Stimulated activated CD8-positive, alpha-beta memory T cell treated with anti-CD3 and anti-CD28 coated beads, Interleukin-7, amount 100 ng/mL, for 1 hour (primary cell): Measurements from ENCODE around the gene RMC1.
"Not testable (repeated sequence)": the region's sequence is repeated elsewhere in the genome, so short reads cannot be mapped to it uniquely, and the experiment has no call there.

Source experiments
- DNase-seq, 2 donors: peaks; one replicate each; pipeline ENCODE4 v3.0.0-alpha.2; 2020; ENCODE audit warnings: low read depth in 2 of 2

RMC1 gene

GRCh38 chr18:23563377-23564043 is 60.2 kb downstream of the RMC1 start:
- no peak for DNase-seq

GRCh38 chr18:23565916-23566547 is 62.7 kb downstream of the RMC1 start:
- DNase-seq: no peak

DNA sequence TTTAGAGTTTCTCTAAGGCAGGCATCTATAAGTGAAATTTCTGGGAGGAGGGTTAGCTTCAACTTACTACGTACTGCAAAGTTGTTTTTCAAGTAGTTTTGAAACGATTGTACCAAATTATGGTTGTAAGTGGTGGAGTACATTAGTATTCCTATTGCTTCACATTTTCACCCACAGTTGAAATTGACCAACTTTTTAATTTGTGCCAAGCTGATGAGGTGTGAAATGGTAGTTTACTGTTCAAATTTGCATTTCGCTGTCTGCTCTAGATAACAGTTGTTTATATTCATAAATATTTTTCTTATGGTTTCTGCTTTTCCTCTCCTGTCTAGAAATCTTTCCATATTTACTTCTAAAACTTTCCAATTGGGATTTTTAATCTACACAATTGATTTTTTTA is 64.4 kb downstream of the RMC1 start:
- DNase-seq: no peak

DNA sequence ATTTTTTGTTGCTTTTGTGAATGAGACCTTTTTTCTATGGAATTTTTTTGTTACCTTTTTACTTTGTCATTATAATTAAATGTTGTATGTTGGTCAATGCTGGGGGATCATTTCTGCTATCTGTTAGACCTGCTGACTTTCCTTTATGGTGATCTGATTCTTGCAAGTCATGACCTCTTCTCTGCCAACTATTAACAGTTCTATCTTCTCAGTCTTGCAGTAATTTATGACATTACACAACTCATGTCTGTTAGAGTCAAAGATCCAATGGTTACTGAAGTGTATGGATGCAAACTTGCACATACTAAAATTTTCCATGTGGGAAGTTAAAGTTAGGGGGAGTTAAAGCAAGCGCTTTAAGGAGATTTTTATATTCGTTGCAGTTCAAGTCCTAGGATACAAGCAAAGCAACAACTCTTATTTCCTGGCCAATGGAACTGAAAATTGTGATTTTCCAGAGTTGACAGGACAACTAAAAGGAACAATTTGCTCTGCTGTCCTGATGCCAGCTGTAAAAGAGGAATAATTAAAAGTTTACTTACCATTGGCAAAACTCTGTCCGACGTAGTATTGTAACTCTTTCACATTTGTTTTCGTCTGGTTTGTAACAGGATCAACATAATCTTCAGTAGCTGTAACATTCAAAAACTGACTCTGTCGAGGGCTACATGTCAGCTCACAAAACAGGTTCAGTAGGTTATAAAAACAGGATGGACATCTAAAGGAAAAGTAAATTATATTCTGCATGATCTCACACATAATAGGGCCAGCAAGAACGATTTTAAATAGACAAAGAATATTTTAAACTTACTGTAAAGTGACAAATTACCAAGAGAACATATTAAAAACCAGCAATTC is 65.2 kb downstream of the RMC1 start:
- no peak for DNase-seq

DNA sequence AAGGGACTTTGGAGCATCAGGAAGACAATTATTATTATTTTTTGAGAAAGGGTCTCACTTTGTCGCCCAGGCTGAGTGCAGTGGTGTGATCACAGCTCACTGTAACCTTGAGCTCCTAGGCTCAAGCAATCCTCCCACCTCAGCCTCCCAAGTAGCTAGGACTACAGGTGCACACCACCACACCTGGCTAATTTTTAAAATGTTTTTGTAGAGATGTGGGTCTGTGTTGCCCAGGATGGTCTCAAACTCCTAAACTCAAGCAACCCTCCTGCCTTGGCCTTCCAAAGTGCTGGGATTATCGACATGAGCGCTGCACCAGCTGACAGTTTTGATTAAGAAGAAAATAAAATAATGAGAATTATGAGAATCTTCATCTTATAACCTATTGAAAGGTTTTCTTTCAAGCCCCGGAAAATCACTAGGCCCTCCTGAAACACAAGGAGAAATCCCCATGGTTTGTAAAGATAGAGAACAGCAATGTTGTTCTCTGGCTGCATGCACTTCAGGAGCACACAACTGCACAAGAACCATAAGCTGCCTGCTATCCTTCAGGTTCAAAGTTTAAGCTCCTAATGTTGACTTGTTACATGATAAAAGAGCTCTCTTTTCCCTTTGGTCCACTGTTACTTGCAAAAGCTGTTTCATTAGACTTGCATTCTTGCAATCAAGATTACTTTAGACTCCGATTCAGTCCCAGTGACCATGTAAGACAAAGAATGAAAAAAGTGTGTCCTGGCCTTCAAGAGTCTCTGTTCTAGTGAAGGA is 66.2 kb downstream of the RMC1 start:
- DNase-seq: no peak

DNA sequence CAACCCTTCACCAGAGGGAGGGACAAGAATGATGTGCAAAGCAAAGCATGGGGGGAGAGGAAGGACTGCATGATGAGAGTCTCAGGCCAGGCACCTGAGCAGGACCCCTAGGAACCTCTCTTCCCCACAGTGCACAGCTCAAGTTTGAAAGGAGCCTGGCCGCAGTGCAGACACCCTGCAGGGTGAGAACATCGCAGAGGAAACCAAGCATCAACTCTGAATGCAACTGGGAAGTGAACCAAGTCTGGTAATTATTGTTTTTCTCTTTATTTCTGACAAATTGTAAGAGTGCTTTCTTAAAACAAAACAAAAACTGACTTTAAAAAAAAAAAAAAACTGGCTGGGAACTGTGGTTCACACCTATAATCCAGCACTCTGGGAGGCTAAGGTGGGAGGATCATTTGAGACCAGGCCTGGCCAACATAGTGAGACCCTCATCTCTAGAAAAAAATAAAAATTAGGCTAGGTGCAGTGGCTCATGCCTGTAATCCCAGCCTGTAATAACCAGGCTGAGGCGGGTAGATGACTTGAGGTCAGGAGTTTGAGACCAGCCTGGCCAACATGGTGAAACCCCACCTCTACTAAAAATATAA is 67.7 kb downstream of the RMC1 start:
- DNase-seq: no peak

- DNase-seq: no peak
Measured at GRCh38 chr18:23572012-23572411, 68.7 kb downstream of the RMC1 start.

- no peak for DNase-seq
Measured at GRCh38 chr18:23572570-23572969, 69.3 kb downstream of the RMC1 start.

DNA sequence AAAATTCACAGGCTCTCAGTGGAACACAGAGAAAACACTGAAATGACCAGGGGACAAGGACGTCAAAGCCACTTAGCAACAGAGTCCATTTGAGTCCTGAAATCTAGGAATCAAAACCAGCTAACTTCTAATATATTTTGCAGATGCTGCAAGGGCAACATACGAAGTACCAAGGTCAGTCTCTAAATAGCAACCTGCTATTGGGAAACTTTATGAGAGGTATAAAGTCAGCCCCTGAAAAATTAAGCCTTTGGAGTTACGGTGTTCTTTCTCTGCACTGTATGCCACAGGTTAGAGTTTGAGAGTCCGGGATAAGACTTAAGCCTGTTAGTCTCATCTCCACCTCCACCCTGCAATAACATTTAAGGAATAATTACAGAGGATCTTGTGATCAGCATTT is 69.7 kb downstream of the RMC1 start:
- DNase-seq: no peak

DNA sequence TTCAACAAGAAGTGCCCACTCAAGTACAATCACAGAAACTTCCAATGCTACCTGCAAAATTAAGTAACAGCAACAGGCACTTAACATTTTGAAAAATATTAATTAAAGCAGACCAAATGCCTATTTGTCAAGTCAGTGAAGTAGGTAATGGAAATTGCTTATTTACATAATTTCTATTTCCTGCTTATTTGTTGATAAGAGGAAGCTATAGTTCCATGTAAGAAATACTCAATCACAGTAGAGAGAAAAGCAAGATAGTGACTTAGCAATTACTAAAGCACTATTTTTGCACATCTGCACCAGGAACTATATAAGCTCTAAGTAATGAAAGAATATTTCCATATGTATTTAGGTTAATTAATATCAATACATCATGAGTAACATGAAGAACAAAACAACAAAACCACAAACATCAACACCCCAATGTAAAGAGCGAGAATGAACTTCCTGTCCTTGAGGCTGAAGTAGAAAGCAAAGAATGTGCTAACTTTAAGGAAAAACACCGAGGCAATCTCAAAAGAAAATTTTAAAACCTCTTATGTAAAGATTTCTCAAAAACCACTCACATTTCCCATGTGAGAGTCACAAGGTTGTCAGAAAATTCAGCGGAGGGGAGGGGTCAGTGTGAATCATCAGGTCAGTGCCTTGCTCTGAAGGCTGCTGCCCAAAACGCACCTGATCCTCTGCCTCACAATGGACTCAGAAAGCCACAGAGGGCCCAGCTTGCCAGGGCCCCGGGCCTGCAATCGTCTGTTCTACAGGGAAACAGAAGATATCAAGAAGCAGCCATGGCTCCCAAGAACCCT is 70.5 kb downstream of the RMC1 start:
- DNase-seq: no peak

DNA sequence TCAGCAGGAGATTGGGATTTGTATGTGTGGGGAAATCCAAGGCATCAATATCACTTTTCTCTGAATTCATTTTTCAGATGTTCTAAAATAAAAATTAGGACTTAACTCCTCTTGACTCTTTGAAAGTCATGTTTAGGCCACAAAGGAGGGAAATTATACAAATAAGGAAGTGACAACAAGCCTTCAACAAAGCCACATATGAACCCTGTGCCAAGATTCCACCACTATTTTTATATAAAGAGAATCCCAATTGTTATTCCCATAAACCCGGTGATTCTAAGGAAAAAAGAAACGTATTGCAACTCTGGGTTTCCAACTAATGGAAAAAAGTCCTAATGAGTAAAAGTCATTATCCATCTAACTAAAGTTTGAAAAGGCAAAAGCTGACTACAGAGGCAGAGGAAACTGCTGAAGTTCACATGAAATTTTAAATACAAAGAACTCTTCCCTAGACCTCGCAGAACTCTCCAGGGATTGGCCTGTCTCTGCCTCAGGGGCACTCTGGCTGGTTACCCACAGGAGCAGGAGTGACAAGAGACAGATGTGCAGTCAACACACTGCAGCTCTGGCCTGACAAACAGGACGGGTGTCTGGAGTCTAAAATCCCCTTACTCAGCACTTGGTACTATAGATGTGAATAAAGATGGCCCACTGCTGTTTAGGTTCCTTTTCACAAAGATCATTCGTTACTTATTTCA is 71.4 kb downstream of the RMC1 start:
- DNase-seq: no peak

DNA sequence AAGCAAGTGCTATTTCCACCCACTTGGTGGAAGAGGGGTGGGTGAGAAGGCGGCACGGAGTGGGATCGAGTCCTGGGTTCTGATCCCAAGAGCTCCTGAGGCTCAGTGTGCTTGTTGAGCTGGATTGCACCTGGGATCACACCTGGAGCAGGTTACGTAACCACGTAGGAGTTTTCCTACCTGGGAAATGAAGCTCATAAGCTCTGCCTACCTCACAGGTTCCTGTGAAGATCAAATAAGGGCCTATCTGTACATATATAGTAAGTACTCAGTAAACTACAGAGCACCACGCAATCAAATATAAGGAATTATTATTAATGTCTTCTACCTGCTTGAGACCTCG is 72.0 kb downstream of the RMC1 start:
- DNase-seq: no peak

DNA sequence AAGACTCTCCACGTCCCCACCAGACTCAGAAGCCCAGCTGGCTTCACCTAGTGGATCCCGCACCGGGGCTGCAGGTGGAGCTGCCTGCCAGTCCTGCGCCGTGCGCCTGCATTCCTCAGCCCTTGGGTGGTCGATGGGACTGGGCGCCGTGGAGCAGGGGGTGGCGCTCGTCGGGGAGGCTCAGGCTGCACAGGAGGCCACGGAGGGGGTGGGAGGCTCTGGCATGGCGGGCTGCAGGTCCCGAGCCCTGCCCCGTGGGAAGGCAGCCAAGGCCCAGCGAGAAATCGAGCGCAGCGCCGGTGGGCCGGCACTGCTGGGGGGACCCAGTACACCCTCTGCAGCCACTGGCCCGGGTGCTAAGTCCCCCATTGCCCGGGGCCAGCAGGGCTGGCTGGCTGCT is 74.2 kb downstream of the RMC1 start:
- DNase-seq: not testable (repeated sequence)

DNA sequence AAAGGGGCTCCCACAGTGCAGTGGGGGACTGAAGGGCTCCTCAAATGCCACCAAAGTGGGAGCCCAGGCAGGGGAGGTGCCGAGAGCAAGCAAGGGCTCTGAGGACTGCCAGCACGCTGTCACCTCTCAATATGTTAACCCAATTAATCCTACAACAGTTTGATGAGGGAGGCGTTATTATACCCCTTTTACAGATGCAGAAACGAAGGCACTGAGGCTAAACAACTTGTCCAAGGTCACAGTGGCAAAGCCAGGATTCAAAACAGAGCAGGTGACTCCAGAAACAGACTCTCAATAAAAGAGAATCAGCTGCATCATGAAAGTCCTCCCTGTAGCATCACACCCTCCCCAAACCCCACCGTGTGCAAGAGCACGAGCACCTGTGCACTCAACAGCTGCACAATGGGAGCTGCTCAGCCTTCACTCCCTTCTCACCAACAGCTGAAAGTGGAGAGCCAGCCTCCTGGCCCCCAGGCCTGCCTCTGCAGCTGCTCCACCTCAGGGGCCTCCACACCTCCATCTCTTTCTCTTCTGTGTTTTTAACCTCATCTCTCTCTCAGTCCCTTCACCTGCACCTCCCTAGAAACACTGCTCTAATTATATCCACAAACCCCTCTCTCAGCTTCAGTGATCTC is 74.9 kb downstream of the RMC1 start:
- DNase-seq: no peak

DNA sequence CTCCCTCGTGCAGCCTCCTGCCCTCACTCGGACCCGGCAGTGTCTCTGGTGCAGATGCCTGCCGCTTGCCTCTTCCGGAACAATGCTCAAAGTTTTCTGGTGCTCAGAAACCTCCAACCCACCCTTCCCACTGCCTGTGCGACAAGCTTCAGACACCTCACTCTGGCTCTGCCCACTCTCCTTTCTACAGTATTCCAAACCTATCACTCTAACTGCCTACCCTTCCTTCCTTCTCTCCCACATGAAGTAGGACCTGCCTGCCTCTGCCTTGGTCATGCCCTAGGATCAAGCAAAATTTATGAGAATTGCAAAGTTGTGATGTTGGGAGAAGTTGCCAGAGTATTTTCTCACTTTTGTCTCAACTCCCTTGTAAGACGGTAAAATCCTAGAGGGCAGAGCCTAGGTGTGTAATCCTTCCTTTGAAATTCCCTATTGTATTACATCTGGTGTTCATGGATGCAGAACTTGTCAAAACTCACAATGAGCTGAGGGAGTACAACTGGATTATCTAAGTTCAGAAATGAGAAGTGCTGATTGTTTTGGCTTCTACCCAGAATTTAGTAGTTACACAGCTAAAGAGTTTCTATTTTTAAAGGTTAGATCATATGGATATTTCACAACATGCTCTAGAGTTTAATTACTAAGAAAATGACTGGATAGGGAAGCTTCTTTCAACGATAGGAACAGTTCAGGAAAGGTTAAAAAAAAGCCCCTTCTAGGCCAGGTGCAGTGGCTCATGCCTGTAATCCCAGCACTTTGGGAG is 75.8 kb downstream of the RMC1 start:
- DNase-seq: no peak

GRCh38 chr18:23580677-23581367 is 77.5 kb downstream of the RMC1 start:
- DNase-seq: no peak
